Stimulated activated CD4-positive, alpha-beta T cell treated with anti-CD3 and anti-CD28 coated beads, Interleukin-4, amount 100 ng/mL, for 48 hours (primary cell): Measurements from ENCODE around the gene CPLX3.
A peak's percentile ranks its signal among the peaks of the same experiment; 100 is the strongest.

Experiments
- DNase-seq, 2 donors: peaks; one replicate each; pipeline ENCODE4 v3.0.0-alpha.2; 2020; ENCODE audit warnings: low read depth in 2 of 2

The CPLX3 gene

GRCh38 chr15:74788042-74788682, 38.3 kb upstream of the CPLX3 start:
- no peak for DNase-seq

GRCh38 chr15:74788683-74789151, 37.7 kb upstream of the CPLX3 start:
- DNase-seq = no peak

- no peak for DNase-seq
These were observed 37.2 kb upstream of the CPLX3 start for GRCh38 chr15:74789171-74789631.

GRCh38 chr15:74789741-74790079, 36.7 kb upstream of the CPLX3 start:
- DNase-seq = no peak

- DNase-seq = no peak
These were observed 36.1 kb upstream of the CPLX3 start for GRCh38 chr15:74790080-74790916.

- no peak for DNase-seq
These were observed 35.4 kb upstream of the CPLX3 start for GRCh38 chr15:74791007-74791406.

- no peak for DNase-seq
These were observed 34.8 kb upstream of the CPLX3 start for GRCh38 chr15:74791667-74792066.

- no peak for DNase-seq
These were observed 34.0 kb upstream of the CPLX3 start for GRCh38 chr15:74792227-74793016.

- DNase-seq = no peak
These were observed 33.0 kb upstream of the CPLX3 start for GRCh38 chr15:74793135-74794028.

- DNase-seq = no peak
These were observed 32.0 kb upstream of the CPLX3 start for GRCh38 chr15:74794248-74794969.

- no peak for DNase-seq
These were observed 31.5 kb upstream of the CPLX3 start for GRCh38 chr15:74794970-74795349.

- no peak for DNase-seq
These were observed 30.3 kb upstream of the CPLX3 start for GRCh38 chr15:74795966-74796625.

GRCh38 chr15:74798388-74799254, 27.8 kb upstream of the CPLX3 start:
- DNase-seq = no peak

GRCh38 chr15:74799255-74799855, 27.1 kb upstream of the CPLX3 start:
- DNase-seq = no peak

- DNase-seq = peak; percentile 76 to 81
These were observed 26.4 kb upstream of the CPLX3 start for GRCh38 chr15:74799856-74800558.

- no peak for DNase-seq
These were observed 25.8 kb upstream of the CPLX3 start for GRCh38 chr15:74800559-74801094.

GRCh38 chr15:74801311-74801997, 25.0 kb upstream of the CPLX3 start:
- no peak for DNase-seq
